ENCODE data around the gene ZNF683.

DNA sequence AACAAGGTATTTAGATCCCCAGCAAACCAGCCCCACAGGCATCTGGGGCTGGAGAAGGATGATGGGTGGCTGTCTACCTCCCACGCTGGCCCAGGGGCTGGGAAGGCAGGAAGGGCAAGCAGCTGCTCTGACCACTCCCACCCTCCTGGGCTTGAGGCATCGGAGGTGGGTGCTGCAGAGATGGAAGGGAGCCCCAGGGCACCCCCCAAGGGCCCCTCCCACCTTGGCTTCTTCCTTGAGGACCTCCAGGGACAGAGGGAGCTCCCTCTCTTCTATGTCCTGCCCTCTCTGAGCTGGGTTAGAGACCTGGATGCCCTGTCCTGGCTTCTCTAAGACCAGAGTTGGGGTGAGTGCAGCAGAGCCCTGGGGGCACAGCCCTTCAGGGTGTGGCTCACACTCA is 51.7 kb downstream of the ZNF683 start:
- TF ChIP-seq, protein P1, sequence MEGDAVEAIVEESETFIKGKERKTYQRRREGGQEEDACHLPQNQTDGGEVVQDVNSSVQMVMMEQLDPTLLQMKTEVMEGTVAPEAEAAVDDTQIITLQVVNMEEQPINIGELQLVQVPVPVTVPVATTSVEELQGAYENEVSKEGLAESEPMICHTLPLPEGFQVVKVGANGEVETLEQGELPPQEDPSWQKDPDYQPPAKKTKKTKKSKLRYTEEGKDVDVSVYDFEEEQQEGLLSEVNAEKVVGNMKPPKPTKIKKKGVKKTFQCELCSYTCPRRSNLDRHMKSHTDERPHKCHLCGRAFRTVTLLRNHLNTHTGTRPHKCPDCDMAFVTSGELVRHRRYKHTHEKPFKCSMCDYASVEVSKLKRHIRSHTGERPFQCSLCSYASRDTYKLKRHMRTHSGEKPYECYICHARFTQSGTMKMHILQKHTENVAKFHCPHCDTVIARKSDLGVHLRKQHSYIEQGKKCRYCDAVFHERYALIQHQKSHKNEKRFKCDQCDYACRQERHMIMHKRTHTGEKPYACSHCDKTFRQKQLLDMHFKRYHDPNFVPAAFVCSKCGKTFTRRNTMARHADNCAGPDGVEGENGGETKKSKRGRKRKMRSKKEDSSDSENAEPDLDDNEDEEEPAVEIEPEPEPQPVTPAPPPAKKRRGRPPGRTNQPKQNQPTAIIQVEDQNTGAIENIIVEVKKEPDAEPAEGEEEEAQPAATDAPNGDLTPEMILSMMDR (conservative IDR thresholded peaks at IDR 0.05 in 1 of 2, IDR thresholded peaks at IDR 0.05 in 1 of 2; ENCODE audit: low read depth in 1 of 2, low read length in 2 of 2) = no peak
- TF ChIP-seq EZH2 (IDR thresholded peaks at IDR 0.05; ENCODE audit: low read length, missing control alignments) = no peak

All from fibroblast of lung (primary cell).